SU-DHL-6 (cell line): ENCODE data around the gene WIPF1.

Experiments used
- EZH2phosphoT487 ChIP-seq: fragments of 200-600 bp; sonication (generic), shearing (Covaris generic); conservative IDR thresholded peaks from 2 replicates; pipeline ENCODE4 v1.6.1; 2018; ENCODE audit warnings: mild to moderate bottlenecking, antibody characterized with exemption, low read length, moderate library complexity, mixed read lengths
- TF ChIP-seq, protein P1 (sequence below): fragments of 200-600 bp; sonication (generic); IDR thresholded peaks from one replicate; pipeline ENCODE4 v1.5.1; 2017; ENCODE audit warnings: antibody characterized with exemption, mild to moderate bottlenecking, low read length, moderate library complexity; ENCODE audit not compliant: insufficient read depth, poor library complexity, severe bottlenecking

DNA sequence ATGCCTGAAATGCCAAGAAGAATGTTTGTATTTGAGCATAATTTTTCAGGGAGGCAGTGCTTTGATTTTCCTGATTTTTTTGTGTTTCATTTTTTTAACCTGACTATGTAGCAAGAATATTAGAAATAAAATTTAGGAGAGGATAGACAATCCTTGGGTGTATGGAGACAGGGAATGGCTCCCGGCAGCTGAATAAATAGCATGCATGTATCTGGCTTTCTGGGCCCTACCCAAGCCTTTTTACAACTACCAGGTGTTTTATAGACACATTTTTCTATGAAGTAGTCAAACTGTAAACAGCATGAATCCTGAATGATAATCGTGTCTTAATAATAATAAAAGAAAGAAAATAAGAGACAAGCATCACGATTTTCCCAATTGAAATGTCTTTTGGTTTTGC lies 52.4 kb downstream of the WIPF1 start:
- TF ChIP-seq, protein P1, sequence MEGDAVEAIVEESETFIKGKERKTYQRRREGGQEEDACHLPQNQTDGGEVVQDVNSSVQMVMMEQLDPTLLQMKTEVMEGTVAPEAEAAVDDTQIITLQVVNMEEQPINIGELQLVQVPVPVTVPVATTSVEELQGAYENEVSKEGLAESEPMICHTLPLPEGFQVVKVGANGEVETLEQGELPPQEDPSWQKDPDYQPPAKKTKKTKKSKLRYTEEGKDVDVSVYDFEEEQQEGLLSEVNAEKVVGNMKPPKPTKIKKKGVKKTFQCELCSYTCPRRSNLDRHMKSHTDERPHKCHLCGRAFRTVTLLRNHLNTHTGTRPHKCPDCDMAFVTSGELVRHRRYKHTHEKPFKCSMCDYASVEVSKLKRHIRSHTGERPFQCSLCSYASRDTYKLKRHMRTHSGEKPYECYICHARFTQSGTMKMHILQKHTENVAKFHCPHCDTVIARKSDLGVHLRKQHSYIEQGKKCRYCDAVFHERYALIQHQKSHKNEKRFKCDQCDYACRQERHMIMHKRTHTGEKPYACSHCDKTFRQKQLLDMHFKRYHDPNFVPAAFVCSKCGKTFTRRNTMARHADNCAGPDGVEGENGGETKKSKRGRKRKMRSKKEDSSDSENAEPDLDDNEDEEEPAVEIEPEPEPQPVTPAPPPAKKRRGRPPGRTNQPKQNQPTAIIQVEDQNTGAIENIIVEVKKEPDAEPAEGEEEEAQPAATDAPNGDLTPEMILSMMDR: no peak
- no peak for TF ChIP-seq EZH2phosphoT487
